Mesothelial cell of epicardium (in vitro differentiated cells): ENCODE data around the gene ZBTB7A. TPM values are rescaled to one million over a fixed set of nuclear protein-coding genes. Genes with fewer than 3 reads are reported as not detected.

ENCODE experiments used
- DNase-seq, 2 experiments: peaks; one replicate each; pipeline ENCODE4 v3.0.0; 2021; ENCODE audit warnings: low spot score in 2 of 2; ENCODE audit not compliant: unreplicated experiment in 2 of 2
- H3K27ac Mint-ChIP-seq: 2 replicates; pipeline ENCODE4 v1.8.0; 2021; ENCODE audit warnings: mixed read lengths
- H3K27me3 Mint-ChIP-seq: 2 replicates; pipeline ENCODE4 v1.8.0; 2021; ENCODE audit warnings: low read depth, mixed read lengths
- H3K36me3 Mint-ChIP-seq: 2 replicates; pipeline ENCODE4 v1.8.0; 2021; ENCODE audit warnings: mixed read lengths
- H3K4me1 Mint-ChIP-seq: 2 replicates; pipeline ENCODE4 v1.8.0; 2021; ENCODE audit warnings: mixed read lengths
- H3K4me3 Mint-ChIP-seq: 2 replicates; pipeline ENCODE4 v1.8.0; 2021; ENCODE audit warnings: mild to moderate bottlenecking, moderate library complexity, mixed read lengths
- H3K9me3 Mint-ChIP-seq: 2 replicates; pipeline ENCODE4 v1.8.0; 2021; ENCODE audit warnings: mixed read lengths
- total RNA-seq: library from RNA; stranded (reverse); gene quantifications from 3 replicates; pipeline ENCODE4 v1.2.1, GENCODE V29; 2021
- TF ChIP-seq, protein P1 (sequence below): fragments of 200-600 bp; sonication (generic); IDR thresholded peaks from one replicate; pipeline ENCODE4 v1.5.0; 2021; ENCODE audit warnings: antibody characterized with exemption; ENCODE audit not compliant: unreplicated experiment

The ZBTB7A gene
- total RNA-seq, 1 donor from 2014 or later, result 27.9 TPM

DNA sequence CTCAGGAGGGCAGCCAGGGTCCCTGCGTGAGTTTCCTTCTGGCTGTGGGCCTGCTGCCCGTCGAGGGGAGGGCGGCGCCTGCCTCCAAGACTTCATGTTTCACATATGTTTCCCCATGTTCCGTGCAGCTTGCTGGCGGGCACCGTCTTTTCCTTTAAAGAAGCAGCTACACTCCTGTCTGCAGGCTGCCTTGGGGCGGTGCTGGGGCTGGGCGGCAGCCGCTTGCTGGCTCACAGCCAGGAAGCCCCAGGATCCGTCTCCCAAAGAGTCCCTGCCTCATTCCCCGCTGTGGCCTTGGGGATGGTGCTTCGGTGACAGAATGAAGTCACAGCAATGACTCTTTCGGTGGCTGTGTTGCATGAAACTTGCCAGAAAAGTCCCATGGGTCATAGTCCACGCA, 34.3 kb downstream of the ZBTB7A start:
- H3K4me3 Mint-ChIP-seq, result no peak overlapping the region
- H3K4me1 Mint-ChIP-seq, result no peaks in the 10 kb centered on the region
- no peaks in the 10 kb centered on the region for H3K27me3 Mint-ChIP-seq
- no peaks in the 10 kb centered on the region for H3K9me3 Mint-ChIP-seq
- no peak overlapping the region for H3K27ac Mint-ChIP-seq
- peaks cover 3% of the 10 kb centered on the region for H3K36me3 Mint-ChIP-seq
- TF ChIP-seq, protein P1, sequence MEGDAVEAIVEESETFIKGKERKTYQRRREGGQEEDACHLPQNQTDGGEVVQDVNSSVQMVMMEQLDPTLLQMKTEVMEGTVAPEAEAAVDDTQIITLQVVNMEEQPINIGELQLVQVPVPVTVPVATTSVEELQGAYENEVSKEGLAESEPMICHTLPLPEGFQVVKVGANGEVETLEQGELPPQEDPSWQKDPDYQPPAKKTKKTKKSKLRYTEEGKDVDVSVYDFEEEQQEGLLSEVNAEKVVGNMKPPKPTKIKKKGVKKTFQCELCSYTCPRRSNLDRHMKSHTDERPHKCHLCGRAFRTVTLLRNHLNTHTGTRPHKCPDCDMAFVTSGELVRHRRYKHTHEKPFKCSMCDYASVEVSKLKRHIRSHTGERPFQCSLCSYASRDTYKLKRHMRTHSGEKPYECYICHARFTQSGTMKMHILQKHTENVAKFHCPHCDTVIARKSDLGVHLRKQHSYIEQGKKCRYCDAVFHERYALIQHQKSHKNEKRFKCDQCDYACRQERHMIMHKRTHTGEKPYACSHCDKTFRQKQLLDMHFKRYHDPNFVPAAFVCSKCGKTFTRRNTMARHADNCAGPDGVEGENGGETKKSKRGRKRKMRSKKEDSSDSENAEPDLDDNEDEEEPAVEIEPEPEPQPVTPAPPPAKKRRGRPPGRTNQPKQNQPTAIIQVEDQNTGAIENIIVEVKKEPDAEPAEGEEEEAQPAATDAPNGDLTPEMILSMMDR, result no peak
- no peak for DNase-seq

GRCh38 chr19:4031420-4031819, 35.3 kb downstream of the ZBTB7A start:
- no peak overlapping the region for H3K27ac Mint-ChIP-seq
- no peaks in the 10 kb centered on the region for H3K4me1 Mint-ChIP-seq
- TF ChIP-seq, protein P1, result no peak
- DNase-seq, result no peak
- no peaks in the 10 kb centered on the region for H3K9me3 Mint-ChIP-seq
- peaks cover 10% of the 10 kb centered on the region for H3K36me3 Mint-ChIP-seq
- no peaks in the 10 kb centered on the region for H3K27me3 Mint-ChIP-seq
- no peak overlapping the region for H3K4me3 Mint-ChIP-seq

DNA sequence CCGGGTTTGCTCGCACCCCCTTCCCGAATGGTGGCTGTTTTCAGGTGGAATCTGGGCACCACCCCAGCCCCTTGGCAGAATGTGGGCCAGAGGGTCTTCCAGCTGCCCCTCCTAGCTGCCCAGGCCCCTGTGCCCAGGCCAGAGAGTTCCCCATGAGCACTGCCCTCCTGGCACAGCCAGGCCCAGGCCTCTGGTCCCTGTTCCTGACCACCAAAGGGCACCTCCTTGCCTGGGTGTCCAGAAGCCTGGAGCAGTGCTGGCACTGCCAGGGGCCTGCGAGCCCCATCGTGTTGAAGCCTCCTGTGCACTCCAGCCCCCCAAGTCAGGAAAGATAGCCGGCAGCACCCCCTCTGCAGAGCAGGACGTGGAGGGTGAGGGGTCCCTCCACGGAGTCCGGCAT, 35.7 kb downstream of the ZBTB7A start:
- Mint-ChIP-seq H3K27me3 (no peaks in the 10 kb centered on the region), H3K9me3 (no peaks in the 10 kb centered on the region), H3K4me1 (no peaks in the 10 kb centered on the region), H3K36me3 (peaks cover 13% of the 10 kb centered on the region), H3K4me3 (no peak overlapping the region), H3K27ac (no peak overlapping the region)
- TF ChIP-seq, protein P1, result no peak
- DNase-seq, result no peak

DNA sequence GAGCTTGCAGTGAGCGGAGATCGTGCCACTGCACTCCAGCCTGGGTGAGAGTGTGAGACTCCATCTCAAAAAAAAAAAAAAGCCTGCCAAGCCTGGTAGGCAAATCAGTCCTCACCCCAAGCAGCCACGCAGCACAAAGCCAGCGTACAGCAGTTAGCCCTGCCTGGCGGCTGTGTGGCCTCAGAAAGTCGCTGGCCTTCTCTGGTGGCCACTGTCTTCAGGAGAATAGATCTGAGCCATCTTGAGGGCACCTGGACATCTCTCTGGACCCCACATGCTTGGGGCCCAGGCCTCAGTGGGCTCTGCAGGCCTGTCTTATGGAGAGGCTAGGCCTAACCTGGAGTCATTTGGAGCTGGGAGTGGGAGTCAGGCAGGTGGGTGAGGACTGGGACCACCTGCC, 36.1 kb downstream of the ZBTB7A start:
- H3K4me1 Mint-ChIP-seq, result no peaks in the 10 kb centered on the region
- DNase-seq, result no peak
- no peak overlapping the region for H3K4me3 Mint-ChIP-seq
- H3K9me3 Mint-ChIP-seq, result no peaks in the 10 kb centered on the region
- peaks cover 13% of the 10 kb centered on the region for H3K36me3 Mint-ChIP-seq
- H3K27ac Mint-ChIP-seq, result no peak overlapping the region
- TF ChIP-seq, protein P1, result no peak
- H3K27me3 Mint-ChIP-seq, result no peaks in the 10 kb centered on the region

- peaks cover 13% of the 10 kb centered on the region for H3K36me3 Mint-ChIP-seq
- H3K4me3 Mint-ChIP-seq, result no peak overlapping the region
- H3K9me3 Mint-ChIP-seq, result no peaks in the 10 kb centered on the region
- no peak for DNase-seq
- H3K27me3 Mint-ChIP-seq, result no peaks in the 10 kb centered on the region
- no peak overlapping the region for H3K27ac Mint-ChIP-seq
- TF ChIP-seq, protein P1, result no peak
- H3K4me1 Mint-ChIP-seq, result no peaks in the 10 kb centered on the region
Observed at GRCh38 chr19:4029247-4029614, 37.5 kb downstream of the ZBTB7A start.
